DOHH2 (cell line): ENCODE data around the gene BANP.

Experiments
- H3F3A ChIP-seq: fragments of 200-600 bp; sonication (generic), shearing (Covaris generic); 2 replicates; pipeline ENCODE4 v1.6.0; 2016; ENCODE audit warnings: antibody characterized with exemption, mild to moderate bottlenecking; ENCODE audit not compliant: control insufficient read depth, insufficient read depth
- H3K27ac ChIP-seq: fragments of 200-600 bp; sonication (generic); 2 replicates; pipeline ENCODE4 v1.5.1; 2014; ENCODE audit warnings: low read depth, mild to moderate bottlenecking, low read length, moderate library complexity
- H3K27me3 ChIP-seq: fragments of 200-600 bp; sonication (generic); 2 replicates; pipeline ENCODE4 v1.6.1; 2014; ENCODE audit warnings: mild to moderate bottlenecking, low read length, mixed read lengths; ENCODE audit not compliant: control insufficient read depth
- H3K36me3 ChIP-seq: fragments of 200-600 bp; sonication (generic); 2 replicates; pipeline ENCODE4 v1.6.1; 2014; ENCODE audit warnings: mild to moderate bottlenecking, low read length, moderate library complexity, mixed read lengths; ENCODE audit not compliant: control insufficient read depth
- H3K4me1 ChIP-seq: fragments of 200-600 bp; sonication (generic); 2 replicates; pipeline ENCODE4 v1.6.1; 2014; ENCODE audit warnings: mild to moderate bottlenecking, low read length, mixed read lengths; ENCODE audit not compliant: control insufficient read depth
- H3K4me2 ChIP-seq: fragments of 200-600 bp; sonication (generic); 2 replicates; pipeline ENCODE4 v1.6.0; 2014; ENCODE audit warnings: mild to moderate bottlenecking, low read length, moderate library complexity
- H3K4me3 ChIP-seq: fragments of 200-600 bp; sonication (generic); 2 replicates; pipeline ENCODE4 v1.5.1; 2014; ENCODE audit warnings: mild to moderate bottlenecking, low read length, mixed read lengths
- H3K79me2 ChIP-seq: fragments of 200-600 bp; sonication (generic); 2 replicates; pipeline ENCODE4 v1.6.1; 2014; ENCODE audit warnings: mild to moderate bottlenecking, low read length, mixed read lengths; ENCODE audit not compliant: control insufficient read depth
- H3K9me2 ChIP-seq: fragments of 200-600 bp; sonication (generic); replicated peaks from 2 replicates; pipeline ENCODE4 v1.6.1; 2014; ENCODE audit warnings: mild to moderate bottlenecking, low read length, mixed read lengths; ENCODE audit not compliant: control insufficient read depth
- H3K9me3 ChIP-seq: fragments of 200-600 bp; sonication (generic); 2 replicates; pipeline ENCODE4 v1.6.1; 2014; ENCODE audit warnings: antibody characterized with exemption, low read length, mixed read lengths; ENCODE audit not compliant: control insufficient read depth, insufficient read depth
- H4K20me1 ChIP-seq: fragments of 200-600 bp; sonication (generic); 2 replicates; pipeline ENCODE4 v1.6.0; 2014; ENCODE audit warnings: low read depth, mild to moderate bottlenecking, antibody characterized with exemption, low read length, moderate library complexity; ENCODE audit not compliant: control insufficient read depth, insufficient read depth
- EZH2phosphoT487 ChIP-seq: fragments of 200-600 bp; sonication (generic); IDR thresholded peaks from 2 replicates; pipeline ENCODE4 v1.6.1; 2017; ENCODE audit warnings: borderline replicate concordance, mild to moderate bottlenecking, antibody characterized with exemption, low read length, moderate library complexity, mixed read lengths
- TF ChIP-seq, protein P1 (sequence below): fragments of 200-600 bp; sonication (generic); IDR thresholded peaks from one replicate; pipeline ENCODE4 v1.5.1; 2014; ENCODE audit warnings: antibody characterized with exemption, mild to moderate bottlenecking, low read depth, low read length; ENCODE audit not compliant: poor library complexity, severe bottlenecking

BANP gene

DNA sequence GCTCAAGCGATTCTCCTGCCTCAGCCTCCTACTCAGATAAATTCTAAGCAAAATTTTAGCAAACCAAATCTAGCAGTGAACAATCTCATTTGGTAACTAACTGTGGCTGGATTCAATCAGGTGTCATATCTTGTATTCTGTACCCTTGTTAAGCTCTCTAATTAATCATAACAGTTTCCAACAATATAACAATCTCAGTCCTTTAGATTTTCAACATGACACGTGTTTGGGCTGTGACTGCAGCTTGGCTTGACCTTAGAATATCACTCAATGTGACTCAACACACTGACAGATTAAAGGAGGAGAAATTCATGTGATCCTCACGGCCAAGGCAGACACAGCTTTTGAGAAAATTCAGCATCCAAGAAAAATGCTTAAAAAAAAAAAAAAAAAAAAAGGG, 133.6 kb downstream of the BANP start:
- no peak overlapping the region for H3K4me2 ChIP-seq
- no peaks in the 10 kb centered on the region for H4K20me1 ChIP-seq
- H3K9me3 ChIP-seq: no peaks in the 10 kb centered on the region
- no peak overlapping the region for H3K4me3 ChIP-seq
- H3K36me3 ChIP-seq: peaks cover 3% of the 10 kb centered on the region; the same call in 1 of the 2 replicates
- H3K79me2 ChIP-seq: no peaks in the 10 kb centered on the region
- TF ChIP-seq EZH2phosphoT487: no peak
- TF ChIP-seq, protein P1, sequence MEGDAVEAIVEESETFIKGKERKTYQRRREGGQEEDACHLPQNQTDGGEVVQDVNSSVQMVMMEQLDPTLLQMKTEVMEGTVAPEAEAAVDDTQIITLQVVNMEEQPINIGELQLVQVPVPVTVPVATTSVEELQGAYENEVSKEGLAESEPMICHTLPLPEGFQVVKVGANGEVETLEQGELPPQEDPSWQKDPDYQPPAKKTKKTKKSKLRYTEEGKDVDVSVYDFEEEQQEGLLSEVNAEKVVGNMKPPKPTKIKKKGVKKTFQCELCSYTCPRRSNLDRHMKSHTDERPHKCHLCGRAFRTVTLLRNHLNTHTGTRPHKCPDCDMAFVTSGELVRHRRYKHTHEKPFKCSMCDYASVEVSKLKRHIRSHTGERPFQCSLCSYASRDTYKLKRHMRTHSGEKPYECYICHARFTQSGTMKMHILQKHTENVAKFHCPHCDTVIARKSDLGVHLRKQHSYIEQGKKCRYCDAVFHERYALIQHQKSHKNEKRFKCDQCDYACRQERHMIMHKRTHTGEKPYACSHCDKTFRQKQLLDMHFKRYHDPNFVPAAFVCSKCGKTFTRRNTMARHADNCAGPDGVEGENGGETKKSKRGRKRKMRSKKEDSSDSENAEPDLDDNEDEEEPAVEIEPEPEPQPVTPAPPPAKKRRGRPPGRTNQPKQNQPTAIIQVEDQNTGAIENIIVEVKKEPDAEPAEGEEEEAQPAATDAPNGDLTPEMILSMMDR: no peak
- H3K9me2 ChIP-seq: no peaks in the 10 kb centered on the region
- no peaks in the 10 kb centered on the region for H3K4me1 ChIP-seq
- H3F3A ChIP-seq: 0 out of 2 replicates have a peak, but pooled peaks cover 5% of the 10 kb centered on the region
- no peak overlapping the region for H3K27ac ChIP-seq
- no peaks in the 10 kb centered on the region for H3K27me3 ChIP-seq

DNA sequence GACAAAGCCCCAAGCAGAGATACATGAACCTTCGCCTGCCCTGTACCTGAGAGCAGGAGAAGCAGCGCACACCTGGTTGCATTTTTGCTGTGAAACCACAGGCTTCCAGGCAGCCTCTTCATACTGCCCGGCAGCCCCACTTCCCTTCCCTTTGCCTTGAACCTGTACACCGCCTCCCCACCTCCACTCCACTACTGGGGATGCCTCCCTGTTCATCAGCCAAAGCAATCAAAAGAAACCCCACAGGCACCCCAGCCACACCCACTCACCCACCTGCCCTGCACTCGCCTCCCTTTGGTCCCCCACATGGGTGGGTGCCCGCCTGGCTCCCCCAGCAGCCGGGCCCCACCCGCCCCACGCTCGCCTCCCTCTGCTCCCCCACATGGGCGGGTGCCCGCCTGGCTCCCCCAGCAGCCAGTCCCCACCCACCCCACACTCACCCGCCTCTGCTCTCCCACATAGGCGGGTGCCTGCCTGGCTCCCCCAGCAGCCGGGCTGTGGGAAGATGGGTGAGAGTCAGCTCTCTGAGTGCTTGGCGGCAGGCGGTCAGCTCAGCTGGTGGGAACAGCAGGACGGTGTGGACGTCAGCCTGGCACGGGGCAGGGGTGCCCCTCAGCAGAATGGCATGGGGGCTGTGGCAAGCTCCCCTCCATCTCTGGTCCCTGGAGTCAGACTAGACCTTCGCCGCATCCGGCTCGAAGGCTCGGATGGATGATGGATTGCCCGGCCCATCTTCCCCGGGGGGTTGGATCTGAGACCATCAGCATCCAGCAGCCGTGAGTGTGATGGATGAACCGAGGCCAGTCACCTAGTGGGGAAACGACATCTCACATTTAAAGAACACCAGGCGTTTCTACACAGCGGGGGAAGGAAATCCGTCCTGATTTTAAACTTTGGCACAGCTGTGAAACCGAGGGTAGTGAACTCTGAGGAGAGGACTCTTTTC, 135.6 kb downstream of the BANP start:
- Histone ChIP-seq H3K4me1 (no peaks in the 10 kb centered on the region), H4K20me1 (no peaks in the 10 kb centered on the region), H3K4me3 (no peak overlapping the region), H3F3A (0 out of 2 replicates have a peak, but pooled peaks cover 5% of the 10 kb centered on the region), H3K9me3 (no peaks in the 10 kb centered on the region), H3K36me3 (no peaks in the 10 kb centered on the region; the same call in 1 of the 2 replicates), H3K27ac (no peak overlapping the region), H3K27me3 (no peaks in the 10 kb centered on the region), H3K79me2 (no peaks in the 10 kb centered on the region), H3K9me2 (no peaks in the 10 kb centered on the region), H3K4me2 (no peak overlapping the region)
- TF ChIP-seq, protein P1: no peak
- no peak for TF ChIP-seq EZH2phosphoT487

DNA sequence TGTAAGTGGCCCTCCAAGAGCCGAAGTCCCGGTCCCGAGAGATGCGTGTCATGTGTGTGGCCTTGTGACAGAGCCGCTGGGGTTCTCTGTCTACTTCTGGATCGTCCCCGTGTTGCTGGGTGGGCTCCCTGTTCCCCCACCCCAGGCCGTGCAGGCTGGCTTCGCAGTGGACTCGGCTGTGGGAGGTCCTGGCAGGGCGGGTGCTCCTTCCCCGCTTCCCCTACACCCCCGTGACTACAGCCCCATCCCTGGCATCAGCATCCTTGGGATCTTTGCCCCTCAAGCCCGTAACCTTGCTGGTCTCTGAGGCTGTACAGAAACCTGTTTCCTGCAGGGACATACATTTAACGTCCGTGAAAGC, 136.3 kb downstream of the BANP start:
- TF ChIP-seq, protein P1: no peak
- no peak for TF ChIP-seq EZH2phosphoT487
- Histone ChIP-seq H3K79me2 (no peaks in the 10 kb centered on the region), H3K4me3 (no peak overlapping the region), H3F3A (0 out of 2 replicates have a peak, but pooled peaks cover 5% of the 10 kb centered on the region), H3K27ac (no peak overlapping the region), H3K36me3 (no peaks in the 10 kb centered on the region; the same call in 1 of the 2 replicates), H3K9me3 (no peaks in the 10 kb centered on the region), H3K27me3 (no peaks in the 10 kb centered on the region), H3K4me2 (no peak overlapping the region), H3K9me2 (no peaks in the 10 kb centered on the region), H3K4me1 (no peaks in the 10 kb centered on the region), H4K20me1 (no peaks in the 10 kb centered on the region)
